ENCODE results near the gene PRUNE2. TPM values are rescaled to one million over a fixed set of nuclear protein-coding genes. Genes with fewer than 3 reads are reported as not detected.

Gene PRUNE2
- total and polyA plus RNA-seq, 2 of the 13 experiments (the other 11 are each of a cell fraction or from before 2014, with no cell fraction given) = 0.02 TPM; not detected in 1

GRCh38 chr9:76651119-76651705 is 254.7 kb downstream of the PRUNE2 start:
- H3K27me3 ChIP-seq (ENCODE audit: control insufficient read depth in 1 of 2, insufficient read depth in 2 of 2, low read length in 2 of 2) = no peaks in the 10 kb centered on the region
- FAIRE-seq = no peak
- TF ChIP-seq ZNF558 (CRISPR knock-in tag; IDR thresholded peaks at IDR 0.05; ENCODE audit: borderline replicate concordance) = no peak
- TF ChIP-seq NFKBIZ (CRISPR knock-in tag; IDR thresholded peaks at IDR 0.05) = no peak
- no peak for TF ChIP-seq ATM (IDR thresholded peaks at IDR 0.05; ENCODE audit: borderline replicate concordance)
- intact Hi-C loops (cut with micrococcal nuclease; ENCODE audit: unreplicated experiment) (no loop called here), in situ Hi-C loops (cut with HindIII; ENCODE audit: extremely low pct_ligation_motif_present, low pct_unique_long_range_greater_than_20kb) (no loop called here)
- H2AFZ ChIP-seq (ENCODE audit: low read length) = no peak overlapping the region
- no TSS peak for BruUV-seq (replicated peaks)
- WGBS (ENCODE audit: low lambda C conversion rate) = 2% methylated on average over 4 of the region's 4 CpGs
- no peak overlapping the region for H3K9ac ChIP-seq (ENCODE audit: insufficient read depth, low read depth, low read length)
- ATAC-seq = no peak
- no peaks in the 10 kb centered on the region for H3K4me1 ChIP-seq (ENCODE audit: insufficient read depth, low read length)
- no peak overlapping the region for H3K4me3 ChIP-seq (replicated peaks in 1 of 3; ENCODE audit: insufficient read depth in 1 of 3, low read depth in 2 of 3, low read length in 3 of 3)
- H3K36me3 ChIP-seq (replicated peaks in 1 of 2; ENCODE audit: control insufficient read depth in 1 of 2, insufficient read depth in 2 of 2, low read length in 2 of 2) = no peaks in the 10 kb centered on the region
- no peak for DNase-seq (ENCODE audit: low spot score)
- ChIA-PET POLR2A (no interaction called here), CTCF (ENCODE audit: low intra/inter-chr PET ratio, low total read pairs) (no interaction called here)
- H3K9me3 ChIP-seq (ENCODE audit: low read length) = no peaks in the 10 kb centered on the region
- H3K4me2 ChIP-seq (ENCODE audit: low read depth, low read length) = no peak overlapping the region
- no peaks in the 10 kb centered on the region for H3K79me2 ChIP-seq (ENCODE audit: insufficient read depth, low read length)
- H3K27ac ChIP-seq (ENCODE audit: extremely low read length, insufficient read depth, low read length) = no peak overlapping the region
- no peaks in the 10 kb centered on the region for H4K20me1 ChIP-seq (ENCODE audit: insufficient read depth, low read length)

- Histone ChIP-seq H2AFZ (ENCODE audit: low read length) (no peak overlapping the region), H3K4me2 (ENCODE audit: low read depth, low read length) (no peak overlapping the region), H3K4me3 (replicated peaks in 1 of 3; ENCODE audit: insufficient read depth in 1 of 3, low read depth in 2 of 3, low read length in 3 of 3) (no peak overlapping the region), H3K36me3 (replicated peaks in 1 of 2; ENCODE audit: control insufficient read depth in 1 of 2, insufficient read depth in 2 of 2, low read length in 2 of 2) (no peaks in the 10 kb centered on the region), H3K79me2 (ENCODE audit: insufficient read depth, low read length) (no peaks in the 10 kb centered on the region), H3K4me1 (ENCODE audit: insufficient read depth, low read length) (no peaks in the 10 kb centered on the region), H3K27me3 (ENCODE audit: control insufficient read depth in 1 of 2, insufficient read depth in 2 of 2, low read length in 2 of 2) (no peaks in the 10 kb centered on the region), H3K9me3 (ENCODE audit: low read length) (no peaks in the 10 kb centered on the region), H4K20me1 (ENCODE audit: insufficient read depth, low read length) (no peaks in the 10 kb centered on the region), H3K9ac (ENCODE audit: insufficient read depth, low read depth, low read length) (no peak overlapping the region), H3K27ac (ENCODE audit: extremely low read length, insufficient read depth, low read length) (no peak overlapping the region)
- POLR2A ChIA-PET = no interaction called here
- DNase-seq (ENCODE audit: low spot score) (no peak), ATAC-seq (no peak), FAIRE-seq (no peak)
- WGBS (ENCODE audit: low lambda C conversion rate) = 26% methylated on average over 2 of the region's 2 CpGs
- CTCF ChIA-PET (ENCODE audit: low intra/inter-chr PET ratio, low total read pairs) = no interaction called here
- no peak for TF ChIP-seq TEAD3 (CRISPR knock-in tag; optimal IDR thresholded peaks at IDR 0.05; ENCODE audit: borderline replicate concordance)
- TF ChIP-seq MAFK (conservative IDR thresholded peaks at IDR 0.05 in 1 of 2, IDR thresholded peaks at IDR 0.05 in 1 of 2; ENCODE audit: low read length in 2 of 2) = peak; percentile 24 to 58; a peak in 3 of 4 replicates
- TF ChIP-seq SIX1 (CRISPR knock-in tag; IDR thresholded peaks at IDR 0.05; ENCODE audit: borderline replicate concordance) = no peak
- in situ Hi-C loops (cut with HindIII; ENCODE audit: extremely low pct_ligation_motif_present, low pct_unique_long_range_greater_than_20kb) (no loop called here), intact Hi-C loops (cut with micrococcal nuclease; ENCODE audit: unreplicated experiment) (no loop called here)
- no TSS peak for BruUV-seq (replicated peaks)
These were observed 255.2 kb downstream of the PRUNE2 start for GRCh38 chr9:76650692-76651091.

Measured in HepG2 (cell line).